Measurements from ENCODE around the gene HOXB13. TPM values are rescaled to one million over a fixed set of nuclear protein-coding genes. Genes with fewer than 3 reads are reported as not detected.

The HOXB13 gene
- total and polyA plus RNA-seq, 2 of the 4 experiments (the other 2 are of a cell fraction) = not detected

- ChIA-PET CTCF (no interaction called here), POLR2A (ENCODE audit: unreplicated experiment) (no interaction called here)
- no peak overlapping the region for H3K9ac ChIP-seq (ENCODE audit: low read depth, low read length)
- H3K27ac ChIP-seq (ENCODE audit: insufficient read depth, low read length) = no peak overlapping the region
- H3K9me3 ChIP-seq (ENCODE audit: control insufficient read depth, insufficient read depth, low read length) = peaks cover 9% of the 10 kb centered on the region
- intact Hi-C loops (cut with micrococcal nuclease) = no loop called here
- no peaks in the 10 kb centered on the region for H3K9me1 ChIP-seq (ENCODE audit: insufficient read depth, low read length)
- no peaks in the 10 kb centered on the region for H4K20me1 ChIP-seq (ENCODE audit: insufficient read depth, low read length)
- no peak overlapping the region for H4K91ac ChIP-seq (ENCODE audit: insufficient read depth, low read depth, low read length)
- no peak overlapping the region for H3K4ac ChIP-seq (ENCODE audit: low read depth, low read length)
- no peak overlapping the region for H4K5ac ChIP-seq (ENCODE audit: low read depth, low read length)
- no peak overlapping the region for H2AK5ac ChIP-seq (ENCODE audit: low read depth, low read length)
- ATAC-seq (ENCODE audit: low read depth) (no peak), DNase-seq (no peak)
- H3K23ac ChIP-seq (ENCODE audit: low read depth, low read length) = no peak overlapping the region
- H2BK5ac ChIP-seq (ENCODE audit: low read depth, low read length, poor library complexity, severe bottlenecking) = no peak overlapping the region
- H4K8ac ChIP-seq (ENCODE audit: low read depth in 2 of 2, low read length in 2 of 2) = no peak overlapping the region
- peaks cover 92% of the 10 kb centered on the region for H3K27me3 ChIP-seq (ENCODE audit: control insufficient read depth, insufficient read depth, low read length)
- no peak overlapping the region for H3K14ac ChIP-seq (replicated peaks; ENCODE audit: low read depth, low read length)
- H3K79me1 ChIP-seq (ENCODE audit: low read depth in 1 of 2, low read length in 2 of 2) = no peaks in the 10 kb centered on the region
- H2BK15ac ChIP-seq (ENCODE audit: low read depth, low read length) = no peak overlapping the region
- no TSS peak for BruUV-seq (replicated peaks)
- in situ Hi-C loops (cut with MboI; ENCODE audit: low sequenced_read_pairs) = loop anchor here (10.0 kb wide), 1 partner anchor 46 kb away; no protein-coding TSS in a partner anchor
- H3K4me3 ChIP-seq (ENCODE audit: insufficient read depth, low read depth, low read length) = no peak overlapping the region
- H2AK9ac ChIP-seq (replicated peaks; ENCODE audit: low read depth, low read length, poor library complexity) = no peak overlapping the region
- no peak for TF ChIP-seq SMC3 (IDR thresholded peaks at IDR 0.05; ENCODE audit: low read depth, low read length)
- TF ChIP-seq MAZ (IDR thresholded peaks at IDR 0.05; ENCODE audit: borderline replicate concordance, low read depth, low read length) = no peak
- TF ChIP-seq BHLHE40 (IDR thresholded peaks at IDR 0.05; ENCODE audit: low read depth, low read length) = no peak
- TF ChIP-seq RCOR1 (IDR thresholded peaks at IDR 0.05; ENCODE audit: insufficient replicate concordance, low read length) = no peak
- TF ChIP-seq, protein P1, sequence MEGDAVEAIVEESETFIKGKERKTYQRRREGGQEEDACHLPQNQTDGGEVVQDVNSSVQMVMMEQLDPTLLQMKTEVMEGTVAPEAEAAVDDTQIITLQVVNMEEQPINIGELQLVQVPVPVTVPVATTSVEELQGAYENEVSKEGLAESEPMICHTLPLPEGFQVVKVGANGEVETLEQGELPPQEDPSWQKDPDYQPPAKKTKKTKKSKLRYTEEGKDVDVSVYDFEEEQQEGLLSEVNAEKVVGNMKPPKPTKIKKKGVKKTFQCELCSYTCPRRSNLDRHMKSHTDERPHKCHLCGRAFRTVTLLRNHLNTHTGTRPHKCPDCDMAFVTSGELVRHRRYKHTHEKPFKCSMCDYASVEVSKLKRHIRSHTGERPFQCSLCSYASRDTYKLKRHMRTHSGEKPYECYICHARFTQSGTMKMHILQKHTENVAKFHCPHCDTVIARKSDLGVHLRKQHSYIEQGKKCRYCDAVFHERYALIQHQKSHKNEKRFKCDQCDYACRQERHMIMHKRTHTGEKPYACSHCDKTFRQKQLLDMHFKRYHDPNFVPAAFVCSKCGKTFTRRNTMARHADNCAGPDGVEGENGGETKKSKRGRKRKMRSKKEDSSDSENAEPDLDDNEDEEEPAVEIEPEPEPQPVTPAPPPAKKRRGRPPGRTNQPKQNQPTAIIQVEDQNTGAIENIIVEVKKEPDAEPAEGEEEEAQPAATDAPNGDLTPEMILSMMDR (conservative IDR thresholded peaks at IDR 0.05; ENCODE audit: low read depth, low read length) = no peak
- TF ChIP-seq MAFK (IDR thresholded peaks at IDR 0.05; ENCODE audit: low read depth, low read length) = no peak
- no peak for TF ChIP-seq POLR2A (IDR thresholded peaks at IDR 0.05; ENCODE audit: low read depth, low read length)
- TF ChIP-seq RFX5 (IDR thresholded peaks at IDR 0.05; ENCODE audit: low read depth, low read length) = no peak
- TF ChIP-seq CHD1 (IDR thresholded peaks at IDR 0.05; ENCODE audit: low read depth, low read length) = no peak
- TF ChIP-seq NFE2L2 (IDR thresholded peaks at IDR 0.05; ENCODE audit: low read depth, low read length) = no peak
- no peak for TF ChIP-seq ELK1 (IDR thresholded peaks at IDR 0.05; ENCODE audit: borderline replicate concordance, low read depth, low read length)
- TF ChIP-seq CEBPB (IDR thresholded peaks at IDR 0.05; ENCODE audit: low read depth, low read length) = no peak
- TF ChIP-seq RAD21 (IDR thresholded peaks at IDR 0.05; ENCODE audit: low read length) = no peak
- no peak overlapping the region for H3K4me2 ChIP-seq (ENCODE audit: low read depth, low read length)
- 6% methylated on average over 8 of the region's 37 CpGs; no CpG with 5 or more reads in 1 of the 2 experiments for WGBS, 2 experiments (ENCODE audit: extremely low coverage in 2 of 2, insufficient read length in 1 of 2)
- H3K18ac ChIP-seq (ENCODE audit: low read depth, low read length) = no peak overlapping the region
- no peaks in the 10 kb centered on the region for H3K36me3 ChIP-seq (ENCODE audit: control insufficient read depth, insufficient read depth, low read length)
- H2BK120ac ChIP-seq (ENCODE audit: low read depth, low read length) = no peak overlapping the region
- dilution Hi-C loops (cut with HindIII; ENCODE audit: low sequenced_read_pairs, unreplicated experiment) = no loop called here
- no peak overlapping the region for H3K56ac ChIP-seq (ENCODE audit: extremely low read depth, insufficient read depth, low read length)
- H2BK20ac ChIP-seq (ENCODE audit: low read depth, low read length) = no peak overlapping the region
- no peaks in the 10 kb centered on the region for H3K4me1 ChIP-seq (ENCODE audit: control insufficient read depth, insufficient read depth, low read length)
- H2AFZ ChIP-seq (replicated peaks; ENCODE audit: low read length, poor library complexity) = peak overlapping the region; percentile 40
These were observed 10.4 kb upstream of the HOXB13 start for GRCh38 chr17:48738803-48739526.
